ENCODE results near the gene PLK2.
A peak's percentile ranks its signal among the peaks of the same experiment; 100 is the strongest.

PLK2 gene

GRCh38 chr5:58460002-58460731, at the start of gene PLK2:
TSS of gene PLK2 (minus strand) at chr5:58460086. CDS start at chr5:58459959, 127 bp downstream.
- peak; percentile 91 to 96 for DNase-seq (ENCODE audit: low read depth in 2 of 2)

GRCh38 chr5:58507715-58508114, 47.8 kb upstream of the PLK2 start:
- no peak for DNase-seq (ENCODE audit: low read depth in 2 of 2)

- DNase-seq (ENCODE audit: low read depth in 2 of 2) = no peak
Measured at GRCh38 chr5:58505971-58506640, 46.2 kb upstream of the PLK2 start.

GRCh38 chr5:58505502-58505901, 45.6 kb upstream of the PLK2 start:
- DNase-seq (ENCODE audit: low read depth in 2 of 2) = no peak

GRCh38 chr5:58504766-58505165, 44.9 kb upstream of the PLK2 start:
- no peak for DNase-seq (ENCODE audit: low read depth in 2 of 2)

- DNase-seq (ENCODE audit: low read depth in 2 of 2) = no peak
Measured at GRCh38 chr5:58503390-58504046, 43.6 kb upstream of the PLK2 start.

GRCh38 chr5:58501778-58502417, 42.0 kb upstream of the PLK2 start:
- no peak for DNase-seq (ENCODE audit: low read depth in 2 of 2)

- DNase-seq (ENCODE audit: low read depth in 2 of 2) = no peak
Measured at GRCh38 chr5:58499941-58500340, 40.1 kb upstream of the PLK2 start.

- DNase-seq (ENCODE audit: low read depth in 2 of 2) = no peak
Measured at GRCh38 chr5:58499231-58499630, 39.3 kb upstream of the PLK2 start.

- no peak for DNase-seq (ENCODE audit: low read depth in 2 of 2)
Measured at GRCh38 chr5:58498340-58498942, 38.6 kb upstream of the PLK2 start.

- no peak for DNase-seq (ENCODE audit: low read depth in 2 of 2)
Measured at GRCh38 chr5:58497921-58498320, 38.0 kb upstream of the PLK2 start.

GRCh38 chr5:58497386-58497785, 37.5 kb upstream of the PLK2 start:
- DNase-seq (ENCODE audit: low read depth in 2 of 2) = no peak

- DNase-seq (ENCODE audit: low read depth in 2 of 2) = no peak
Measured at GRCh38 chr5:58496488-58496887, 36.6 kb upstream of the PLK2 start.

- no peak for DNase-seq (ENCODE audit: low read depth in 2 of 2)
Measured at GRCh38 chr5:58493141-58493540, 33.3 kb upstream of the PLK2 start.

- DNase-seq (ENCODE audit: low read depth in 2 of 2) = no peak
Measured at GRCh38 chr5:58491216-58491892, 31.5 kb upstream of the PLK2 start, which contains the start of gene GAPT. TSS of gene GAPT (plus strand) at chr5:58491435. CDS start at chr5:58494537, 3,102 bp downstream.

GRCh38 chr5:58490402-58491050, 30.6 kb upstream of the PLK2 start:
- no peak for DNase-seq (ENCODE audit: low read depth in 2 of 2)

GRCh38 chr5:58486290-58486689, 26.4 kb upstream of the PLK2 start:
- DNase-seq (ENCODE audit: low read depth in 2 of 2) = no peak

- DNase-seq (ENCODE audit: low read depth in 2 of 2) = no peak
Measured at GRCh38 chr5:58484505-58484904, 24.6 kb upstream of the PLK2 start.

- no peak for DNase-seq (ENCODE audit: low read depth in 2 of 2)
Measured at GRCh38 chr5:58482536-58482935, 22.6 kb upstream of the PLK2 start.

- no peak for DNase-seq (ENCODE audit: low read depth in 2 of 2)
Measured at GRCh38 chr5:58481828-58482227, 21.9 kb upstream of the PLK2 start.

Data from stimulated activated CD4-positive, alpha-beta T cell treated with anti-CD3 and anti-CD28 coated beads, Interleukin-1b, Interleukin-23, amount 100 ng/mL, for 4 hours (primary cell).